ENCODE results near the gene ATP6V1B1. TPM values are rescaled to one million over a fixed set of nuclear protein-coding genes. Genes with fewer than 3 reads are reported as not detected.

ATP6V1B1 gene
- total RNA-seq, 1 experiment from 2014 or later = 7.8 TPM

DNA sequence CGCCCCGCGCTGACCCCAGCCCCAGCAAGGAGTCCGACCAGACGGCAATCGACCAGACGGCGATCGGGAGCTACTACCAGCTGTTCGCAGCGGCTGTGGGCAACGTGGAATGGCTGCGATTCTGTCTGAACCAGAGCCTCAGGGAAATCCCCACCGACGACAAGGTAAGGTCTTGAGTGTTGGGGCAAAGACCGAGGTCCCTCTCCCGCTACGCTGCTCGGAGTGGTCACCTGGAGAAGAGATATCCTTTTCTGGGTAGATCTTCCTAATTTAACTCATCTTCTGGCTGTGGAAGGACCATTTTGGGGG is 43.4 kb downstream of the ATP6V1B1 start:
- Histone ChIP-seq H3K4me3 (no peak overlapping the region), H3K4me1 (replicated peaks; ENCODE audit: insufficient read depth) (peaks cover 17% of the 10 kb centered on the region), H3K9me3 (ENCODE audit: insufficient read depth, low read depth) (no peaks in the 10 kb centered on the region), H4K20me1 (ENCODE audit: insufficient read depth) (no peaks in the 10 kb centered on the region), H3K9me2 (ENCODE audit: insufficient read depth) (no peaks in the 10 kb centered on the region), H3K27ac (no peak overlapping the region), H3K4me2 (no peak overlapping the region), H2AFZ (no peak overlapping the region), H3K27me3 (ENCODE audit: insufficient read depth, low read depth) (no peaks in the 10 kb centered on the region), H3K79me2 (ENCODE audit: low read depth) (no peaks in the 10 kb centered on the region), H3K36me3 (ENCODE audit: low read depth) (no peaks in the 10 kb centered on the region), H3F3A (ENCODE audit: insufficient read depth, low read depth) (peaks cover 6% of the 10 kb centered on the region; the same call in 1 of the 2 replicates)
- POLR2A ChIA-PET (ENCODE audit: unreplicated experiment) = no interaction called here
- TF ChIP-seq, protein P1, sequence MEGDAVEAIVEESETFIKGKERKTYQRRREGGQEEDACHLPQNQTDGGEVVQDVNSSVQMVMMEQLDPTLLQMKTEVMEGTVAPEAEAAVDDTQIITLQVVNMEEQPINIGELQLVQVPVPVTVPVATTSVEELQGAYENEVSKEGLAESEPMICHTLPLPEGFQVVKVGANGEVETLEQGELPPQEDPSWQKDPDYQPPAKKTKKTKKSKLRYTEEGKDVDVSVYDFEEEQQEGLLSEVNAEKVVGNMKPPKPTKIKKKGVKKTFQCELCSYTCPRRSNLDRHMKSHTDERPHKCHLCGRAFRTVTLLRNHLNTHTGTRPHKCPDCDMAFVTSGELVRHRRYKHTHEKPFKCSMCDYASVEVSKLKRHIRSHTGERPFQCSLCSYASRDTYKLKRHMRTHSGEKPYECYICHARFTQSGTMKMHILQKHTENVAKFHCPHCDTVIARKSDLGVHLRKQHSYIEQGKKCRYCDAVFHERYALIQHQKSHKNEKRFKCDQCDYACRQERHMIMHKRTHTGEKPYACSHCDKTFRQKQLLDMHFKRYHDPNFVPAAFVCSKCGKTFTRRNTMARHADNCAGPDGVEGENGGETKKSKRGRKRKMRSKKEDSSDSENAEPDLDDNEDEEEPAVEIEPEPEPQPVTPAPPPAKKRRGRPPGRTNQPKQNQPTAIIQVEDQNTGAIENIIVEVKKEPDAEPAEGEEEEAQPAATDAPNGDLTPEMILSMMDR (conservative IDR thresholded peaks at IDR 0.05) = no peak
- TF ChIP-seq EZH2 (IDR thresholded peaks at IDR 0.05; ENCODE audit: low read depth) = no peak
- no peak for DNase-seq
- intact Hi-C loops (cut with micrococcal nuclease; ENCODE audit: unreplicated experiment) = loop anchor here (10.0 kb wide), 1 partner anchor 324 kb away; no protein-coding TSS in a partner anchor
- CTCF ChIA-PET = no interaction called here
- BruUV-seq (replicated peaks) = no TSS peak

DNA sequence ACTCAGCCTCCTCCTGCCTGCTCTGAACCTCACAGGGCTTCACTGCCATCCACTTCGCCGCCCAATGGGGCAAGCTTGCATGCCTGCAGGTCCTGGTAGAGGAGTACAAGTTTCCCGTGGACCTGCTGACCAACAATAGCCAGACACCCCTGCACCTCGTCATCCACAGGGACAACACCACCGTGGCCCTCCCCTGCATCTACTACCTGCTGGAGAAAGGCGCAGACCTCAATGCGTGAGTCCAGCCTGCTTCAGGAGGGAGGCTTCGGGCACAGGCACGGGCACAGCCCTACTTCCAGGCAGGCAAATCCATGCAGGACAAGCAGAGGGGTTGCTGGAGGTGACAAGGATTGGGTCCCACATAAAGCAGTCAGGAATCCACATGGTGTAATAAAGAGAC is 43.9 kb downstream of the ATP6V1B1 start:
- Histone ChIP-seq H3K9me2 (ENCODE audit: insufficient read depth) (no peaks in the 10 kb centered on the region), H3K4me2 (no peak overlapping the region), H4K20me1 (ENCODE audit: insufficient read depth) (no peaks in the 10 kb centered on the region), H2AFZ (no peak overlapping the region), H3K4me3 (no peak overlapping the region), H3K4me1 (replicated peaks; ENCODE audit: insufficient read depth) (peaks cover 17% of the 10 kb centered on the region), H3K9me3 (ENCODE audit: insufficient read depth, low read depth) (no peaks in the 10 kb centered on the region), H3K27me3 (ENCODE audit: insufficient read depth, low read depth) (no peaks in the 10 kb centered on the region), H3K79me2 (ENCODE audit: low read depth) (no peaks in the 10 kb centered on the region), H3F3A (ENCODE audit: insufficient read depth, low read depth) (peaks cover 6% of the 10 kb centered on the region; the same call in 1 of the 2 replicates), H3K27ac (no peak overlapping the region), H3K36me3 (ENCODE audit: low read depth) (no peaks in the 10 kb centered on the region)
- POLR2A ChIA-PET (ENCODE audit: unreplicated experiment) = no interaction called here
- no peak for TF ChIP-seq EZH2 (IDR thresholded peaks at IDR 0.05; ENCODE audit: low read depth)
- TF ChIP-seq, protein P1 (conservative IDR thresholded peaks at IDR 0.05) = no peak
- no peak for DNase-seq
- no TSS peak for BruUV-seq (replicated peaks)
- CTCF ChIA-PET = no interaction called here
- intact Hi-C loops (cut with micrococcal nuclease; ENCODE audit: unreplicated experiment) = loop anchor here (10.0 kb wide), 1 partner anchor 325 kb away; no protein-coding TSS in a partner anchor

DNA sequence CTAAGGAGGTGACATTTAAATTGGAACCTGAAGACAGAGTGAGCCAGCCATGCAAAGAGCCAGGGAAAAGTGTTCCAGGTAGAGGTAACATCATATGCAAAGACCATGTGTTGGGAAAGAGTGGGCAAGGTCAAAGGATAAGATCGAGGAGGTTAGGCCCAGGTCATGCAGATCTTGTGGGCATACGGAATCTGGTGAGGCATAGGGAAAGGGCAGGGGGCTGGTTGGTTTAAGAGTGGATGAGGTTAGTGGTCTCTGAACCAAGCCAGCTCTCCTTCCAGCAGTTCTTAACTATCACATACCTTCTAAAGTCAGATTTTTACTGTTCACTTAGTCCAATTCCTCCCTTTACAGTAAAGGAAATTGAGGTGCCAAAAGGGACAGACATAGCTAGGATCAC is 45.7 kb downstream of the ATP6V1B1 start:
- TF ChIP-seq, protein P1 (conservative IDR thresholded peaks at IDR 0.05) = no peak
- no peak for TF ChIP-seq EZH2 (IDR thresholded peaks at IDR 0.05; ENCODE audit: low read depth)
- H3K4me3 ChIP-seq = no peak overlapping the region
- no peaks in the 10 kb centered on the region for H3K79me2 ChIP-seq (ENCODE audit: low read depth)
- no peaks in the 10 kb centered on the region for H3K9me3 ChIP-seq (ENCODE audit: insufficient read depth, low read depth)
- POLR2A ChIA-PET (ENCODE audit: unreplicated experiment) = no interaction called here
- intact Hi-C loops (cut with micrococcal nuclease; ENCODE audit: unreplicated experiment) = no loop called here
- no peaks in the 10 kb centered on the region; the same call in 1 of the 2 replicates for H4K20me1 ChIP-seq (ENCODE audit: insufficient read depth)
- H3K27me3 ChIP-seq (ENCODE audit: insufficient read depth, low read depth) = no peaks in the 10 kb centered on the region
- H2AFZ ChIP-seq = no peak overlapping the region
- peaks cover 13% of the 10 kb centered on the region for H3K4me1 ChIP-seq (replicated peaks; ENCODE audit: insufficient read depth)
- no peaks in the 10 kb centered on the region for H3K9me2 ChIP-seq (ENCODE audit: insufficient read depth)
- no peaks in the 10 kb centered on the region for H3K36me3 ChIP-seq (ENCODE audit: low read depth)
- DNase-seq = no peak
- no peak overlapping the region for H3K4me2 ChIP-seq
- H3K27ac ChIP-seq = no peak overlapping the region
- CTCF ChIA-PET = no interaction called here
- no TSS peak for BruUV-seq (replicated peaks)
- H3F3A ChIP-seq (ENCODE audit: insufficient read depth, low read depth) = peaks cover 6% of the 10 kb centered on the region; the same call in 1 of the 2 replicates
